ENCODE results near the gene TAF3.

DNA sequence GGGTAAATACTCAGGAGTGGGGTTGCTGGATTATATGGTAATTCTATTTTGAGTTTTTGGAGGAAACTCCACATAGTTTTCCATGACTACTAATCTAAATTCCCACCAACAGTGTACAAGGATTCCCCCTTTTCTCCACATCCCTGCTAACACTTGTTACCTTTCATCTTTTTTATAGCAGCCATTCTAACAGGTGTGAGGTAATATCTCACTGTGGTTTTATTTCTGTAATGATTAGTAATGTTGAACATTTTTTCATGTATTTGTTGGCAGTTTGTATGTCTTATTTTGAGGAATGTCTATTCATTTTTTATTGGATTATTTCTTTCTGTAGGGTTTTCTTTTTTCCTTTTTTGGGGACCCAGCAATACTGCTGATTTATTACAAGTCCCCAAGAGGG lies 14.9 kb downstream of the TAF3 start:
- TF ChIP-seq, protein P1, sequence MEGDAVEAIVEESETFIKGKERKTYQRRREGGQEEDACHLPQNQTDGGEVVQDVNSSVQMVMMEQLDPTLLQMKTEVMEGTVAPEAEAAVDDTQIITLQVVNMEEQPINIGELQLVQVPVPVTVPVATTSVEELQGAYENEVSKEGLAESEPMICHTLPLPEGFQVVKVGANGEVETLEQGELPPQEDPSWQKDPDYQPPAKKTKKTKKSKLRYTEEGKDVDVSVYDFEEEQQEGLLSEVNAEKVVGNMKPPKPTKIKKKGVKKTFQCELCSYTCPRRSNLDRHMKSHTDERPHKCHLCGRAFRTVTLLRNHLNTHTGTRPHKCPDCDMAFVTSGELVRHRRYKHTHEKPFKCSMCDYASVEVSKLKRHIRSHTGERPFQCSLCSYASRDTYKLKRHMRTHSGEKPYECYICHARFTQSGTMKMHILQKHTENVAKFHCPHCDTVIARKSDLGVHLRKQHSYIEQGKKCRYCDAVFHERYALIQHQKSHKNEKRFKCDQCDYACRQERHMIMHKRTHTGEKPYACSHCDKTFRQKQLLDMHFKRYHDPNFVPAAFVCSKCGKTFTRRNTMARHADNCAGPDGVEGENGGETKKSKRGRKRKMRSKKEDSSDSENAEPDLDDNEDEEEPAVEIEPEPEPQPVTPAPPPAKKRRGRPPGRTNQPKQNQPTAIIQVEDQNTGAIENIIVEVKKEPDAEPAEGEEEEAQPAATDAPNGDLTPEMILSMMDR (IDR thresholded peaks at IDR 0.05), result no peak
- no peak for TF ChIP-seq POLR2AphosphoS5 (IDR thresholded peaks at IDR 0.05)
- TF ChIP-seq POLR2A (IDR thresholded peaks at IDR 0.05), result no peak
- TF ChIP-seq EP300 (IDR thresholded peaks at IDR 0.05), result no peak

Measured in stomach (tissue), 4 donors.